HG02571 (cell line): Measurements from ENCODE around the gene OR52W1.
"Not testable (repeated sequence)": the region's sequence is repeated elsewhere in the genome, so short reads cannot be mapped to it uniquely, and the experiment has no call there.

Experiments
- ATAC-seq: cut with Tn5 transposase; IDR thresholded peaks from one replicate; pipeline ENCODE4 v1.9.1; 2021; ENCODE audit warnings: mild to moderate bottlenecking, moderate library complexity; ENCODE audit not compliant: unreplicated experiment

Gene OR52W1

DNA sequence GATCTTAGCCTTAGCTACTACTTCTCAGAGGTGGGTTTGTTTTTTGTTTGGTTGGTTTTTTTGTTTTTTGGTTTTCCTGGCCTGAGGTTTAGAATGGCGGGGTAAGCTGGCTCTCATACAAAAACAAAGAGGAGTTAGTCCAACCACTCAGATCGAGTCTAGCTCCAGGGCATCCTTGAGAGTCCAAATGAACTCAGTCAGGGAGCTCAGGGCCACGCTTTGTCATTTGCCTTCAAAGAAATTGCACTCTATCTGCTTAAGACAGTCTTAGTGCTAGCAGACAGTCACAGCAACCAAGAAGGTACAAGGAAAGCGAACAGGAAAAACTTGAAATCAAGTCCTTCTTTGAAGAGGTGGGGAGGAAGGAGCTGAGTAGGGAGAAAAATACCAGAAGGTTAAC is 17.5 kb downstream of the OR52W1 start:
- ATAC-seq = no peak

DNA sequence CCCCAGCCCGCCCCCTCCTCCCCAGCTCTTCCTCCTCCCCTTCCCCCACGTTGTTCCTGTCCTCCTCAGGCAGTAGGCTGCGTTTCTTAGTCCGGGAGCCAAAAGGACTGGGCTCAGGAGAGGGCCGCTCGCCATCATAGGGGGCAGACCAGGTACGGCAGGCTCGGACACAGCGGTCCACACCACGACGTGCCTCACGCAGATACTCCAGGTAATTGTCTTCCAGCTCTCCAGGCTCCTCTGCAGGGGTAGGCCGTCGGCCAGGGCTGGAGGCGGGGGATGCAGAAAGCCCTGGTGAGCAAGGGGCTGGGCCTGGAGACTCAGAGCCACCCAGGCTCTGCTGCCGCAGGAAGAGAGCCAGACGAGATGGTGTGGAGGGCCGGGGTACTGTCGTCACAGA is 18.7 kb downstream of the OR52W1 start:
- no peak for ATAC-seq

GRCh38 chr11:6219359-6219758 is 20.3 kb downstream of the OR52W1 start:
- ATAC-seq = no peak

- ATAC-seq = no peak
Measured at GRCh38 chr11:6223854-6224253, 24.8 kb downstream of the OR52W1 start.

- no peak for ATAC-seq
Measured at GRCh38 chr11:6224421-6224820, 25.4 kb downstream of the OR52W1 start.

DNA sequence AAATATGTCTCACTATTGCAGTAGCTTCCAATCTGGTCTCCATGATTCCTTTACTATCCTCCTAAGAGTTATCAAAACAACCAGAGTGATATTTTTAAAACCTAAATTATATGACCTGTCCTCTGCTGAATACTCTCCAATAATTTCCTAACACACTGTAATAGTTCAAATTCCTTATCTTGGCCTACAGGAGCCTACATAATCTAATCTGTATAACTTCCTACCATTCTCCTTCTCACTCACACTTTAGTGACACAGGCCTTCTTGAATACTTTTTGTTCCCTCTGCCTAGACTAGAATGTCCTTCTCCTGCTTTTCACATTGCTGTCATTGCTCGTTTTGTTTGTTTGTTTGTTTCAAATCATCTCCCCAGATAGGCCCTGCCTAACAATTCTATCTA is 26.0 kb downstream of the OR52W1 start:
- ATAC-seq = no peak

GRCh38 chr11:6225896-6226295 is 26.9 kb downstream of the OR52W1 start:
- ATAC-seq = no peak

- no peak for ATAC-seq
Measured at GRCh38 chr11:6228520-6228919, 29.5 kb downstream of the OR52W1 start.

GRCh38 chr11:6229911-6230310 is 30.9 kb downstream of the OR52W1 start:
- ATAC-seq = no peak

- ATAC-seq = no peak
Measured at GRCh38 chr11:6232899-6233298, 33.9 kb downstream of the OR52W1 start.

- peak; percentile 0 for ATAC-seq
Measured at GRCh38 chr11:6233984-6234386, 35.0 kb downstream of the OR52W1 start.

GRCh38 chr11:6234387-6235107 is 35.5 kb downstream of the OR52W1 start, which contains the start of gene FHIP1B:
Gene FHIP1B, minus strand, starts transcription at chr11:6234636. Its CDS starts 10,120 bp downstream, at chr11:6224516.
- ATAC-seq = peak; percentile 94

- ATAC-seq = no peak
Measured at GRCh38 chr11:6237266-6237665, 38.2 kb downstream of the OR52W1 start.

DNA sequence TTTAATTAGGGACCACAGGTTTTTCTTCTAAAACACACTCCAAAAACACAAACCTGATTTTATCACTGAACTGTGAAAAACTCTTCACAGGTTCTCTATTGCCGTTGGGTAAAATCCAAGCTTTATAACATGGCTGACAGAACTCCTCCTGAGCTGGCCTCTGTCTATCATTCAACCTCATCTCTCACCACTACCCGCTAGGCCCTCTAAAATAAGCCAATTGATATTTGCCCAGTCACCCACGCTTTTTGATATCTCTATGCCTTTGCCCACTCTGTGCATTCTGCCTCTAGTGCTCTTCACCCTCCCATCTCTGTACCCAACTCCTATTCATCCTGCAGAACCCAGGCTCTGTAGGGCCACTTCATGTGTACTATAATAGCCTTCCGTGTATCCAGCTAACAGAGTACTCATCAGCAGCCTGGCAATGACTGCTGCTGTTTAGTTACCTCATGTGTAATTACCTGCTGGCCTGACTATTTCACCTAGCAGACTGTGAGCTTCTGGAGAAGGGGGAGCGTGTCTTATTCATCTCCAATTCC is 38.8 kb downstream of the OR52W1 start:
- no peak for ATAC-seq

DNA sequence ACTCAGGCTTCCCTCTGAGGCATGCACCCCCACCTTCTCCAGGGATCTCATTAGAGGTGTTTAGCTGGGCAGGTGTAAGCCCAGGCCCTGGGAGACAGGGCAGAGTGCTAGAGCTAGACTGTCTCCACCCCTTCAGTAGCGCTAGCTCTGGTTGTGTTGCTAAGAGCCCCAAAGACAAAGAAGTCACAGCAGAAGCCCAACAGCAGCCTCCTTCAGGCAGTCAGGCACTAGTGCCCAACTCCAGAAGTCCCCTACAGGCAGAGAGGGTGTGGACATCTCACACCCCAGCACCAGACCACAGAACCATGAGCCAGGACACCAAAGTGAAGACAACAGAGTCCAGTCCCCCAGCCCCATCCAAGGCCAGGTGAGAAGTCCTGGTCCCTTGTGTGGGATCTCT is 39.9 kb downstream of the OR52W1 start, which contains the start of gene CNGA4:
Gene CNGA4 (plus strand): TSS at position 188 of the 400 bp plus-strand sequence. CDS start 118 bp downstream, at position 306.
- ATAC-seq = no peak

- ATAC-seq = no peak
Measured at GRCh38 chr11:6240139-6240538, 41.1 kb downstream of the OR52W1 start.

GRCh38 chr11:6240781-6241180 is 41.8 kb downstream of the OR52W1 start:
- no peak for ATAC-seq

DNA sequence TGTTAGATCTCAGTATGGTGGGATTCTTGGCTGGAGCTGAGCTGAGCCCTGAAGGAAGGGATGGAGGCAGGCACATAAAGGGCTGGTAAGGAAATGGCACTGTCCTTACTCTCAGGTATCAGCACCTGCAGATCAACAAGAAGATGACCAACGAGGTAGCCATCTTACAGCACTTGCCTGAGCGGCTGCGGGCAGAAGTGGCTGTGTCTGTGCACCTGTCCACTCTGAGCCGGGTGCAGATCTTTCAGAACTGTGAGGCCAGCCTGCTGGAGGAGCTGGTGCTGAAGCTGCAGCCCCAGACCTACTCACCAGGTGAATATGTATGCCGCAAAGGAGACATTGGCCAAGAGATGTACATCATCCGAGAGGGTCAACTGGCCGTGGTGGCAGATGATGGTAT is 42.3 kb downstream of the OR52W1 start:
- no peak for ATAC-seq

DNA sequence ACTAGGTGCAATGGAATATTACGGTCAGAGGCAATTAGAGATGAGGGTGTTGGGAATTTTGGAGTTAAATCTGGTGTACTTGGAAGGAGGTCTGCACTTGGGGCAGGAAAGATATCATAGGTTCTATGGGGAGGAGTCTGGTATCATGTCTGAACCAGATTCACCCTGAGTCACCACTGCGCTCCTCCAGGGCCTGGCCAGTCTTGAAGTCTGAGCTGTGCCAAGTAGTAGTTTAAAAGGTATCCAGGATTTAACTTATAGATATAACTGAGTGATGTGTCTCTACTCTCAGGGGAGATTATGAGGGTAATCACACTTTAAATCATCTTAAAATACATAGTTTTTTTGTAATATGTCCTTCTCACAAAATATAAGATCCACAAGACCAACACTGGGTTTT is 46.5 kb downstream of the OR52W1 start:
- ATAC-seq = no peak

DNA sequence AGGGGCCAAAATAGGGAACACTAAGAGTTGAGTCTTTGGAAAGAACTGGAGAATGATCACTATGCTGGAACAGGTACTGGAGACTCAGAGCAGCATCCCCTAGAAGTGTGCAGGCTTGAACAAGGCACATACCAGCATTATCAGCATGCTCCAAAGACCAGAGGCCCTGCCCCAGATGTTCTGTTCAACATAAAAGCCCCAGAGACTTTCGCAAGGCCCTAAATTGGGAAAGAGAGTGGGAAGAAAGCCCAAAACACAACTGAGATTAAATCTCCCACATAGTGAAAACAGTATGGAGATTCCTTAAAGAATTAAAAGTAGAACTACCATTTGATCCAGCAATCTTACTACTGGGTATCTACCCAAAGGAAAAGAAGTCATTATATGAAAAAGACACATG is 49.2 kb downstream of the OR52W1 start:
- no peak for ATAC-seq

GRCh38 chr11:6248897-6249296 is 49.9 kb downstream of the OR52W1 start:
- ATAC-seq = not testable (repeated sequence)
